AG09309 (cell line): ENCODE data around the gene KRTAP12-1.

ENCODE experiments used
- DNase-seq: peaks from one replicate; pipeline ENCODE4 v3.0.0-alpha.2; 2010; ENCODE audit warnings: low read depth
- H3K4me3 ChIP-seq: 2 replicates; pipeline ENCODE4 v1.5.1; 2011; ENCODE audit warnings: mild to moderate bottlenecking, low read depth, low read length, moderate library complexity; ENCODE audit not compliant: control insufficient read depth
- CTCF ChIP-seq: IDR thresholded peaks from 2 replicates; pipeline ENCODE4 v1.5.1; 2011; ENCODE audit warnings: mild to moderate bottlenecking, low read depth, low read length, inconsistent platforms; ENCODE audit not compliant: insufficient read depth, control insufficient read depth; ENCODE audit errors: missing control alignments

KRTAP12-1 gene, protein sequence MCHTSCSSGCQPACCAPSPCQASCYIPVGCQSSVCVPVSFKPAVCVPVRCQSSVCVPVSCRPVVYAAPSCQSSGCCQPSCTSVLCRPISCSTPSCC

DNA sequence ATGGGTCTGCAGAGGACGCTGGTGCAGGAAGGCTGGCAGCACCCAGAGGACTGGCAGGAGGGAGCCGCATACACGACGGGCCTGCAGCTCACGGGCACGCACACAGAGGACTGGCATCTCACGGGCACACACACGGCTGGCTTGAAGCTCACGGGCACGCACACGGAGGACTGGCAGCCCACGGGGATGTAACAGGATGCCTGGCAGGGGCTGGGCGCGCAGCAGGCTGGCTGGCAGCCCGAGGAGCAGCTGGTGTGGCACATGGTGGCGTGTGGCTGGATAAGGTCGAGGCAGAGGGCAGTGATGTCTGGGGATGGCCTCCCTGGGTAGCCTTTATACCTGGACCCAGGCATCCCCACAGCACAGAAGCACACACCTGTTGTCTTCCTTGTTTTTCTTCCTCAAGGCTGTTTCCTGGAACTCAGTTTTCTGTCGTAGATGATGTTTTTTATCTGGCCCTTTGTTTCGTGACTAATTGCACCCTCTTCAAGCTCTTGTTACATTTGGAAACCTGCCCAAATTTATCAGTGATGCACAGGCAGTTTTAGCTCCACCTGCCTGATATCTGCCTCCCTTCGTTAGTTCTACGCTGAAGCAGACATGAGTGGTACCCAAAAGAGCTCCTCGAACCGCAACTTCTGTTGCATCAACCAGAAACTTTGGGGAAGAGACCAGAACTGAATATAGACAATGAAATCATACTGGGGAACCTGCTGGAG lies at the start of gene KRTAP12-1:
KRTAP12-1 (minus strand) TSS at position 303 of the 719 bp plus-strand sequence; CDS start at position 263, 40 bp downstream.
- no peak for TF ChIP-seq CTCF
- no peak for DNase-seq
- no peak within 1 kb of the TSS for H3K4me3 ChIP-seq

- no peak overlapping the region for H3K4me3 ChIP-seq
- no peak for TF ChIP-seq CTCF
- no peak for DNase-seq
Observed at GRCh38 chr21:44730951-44731579, 49.1 kb upstream of the KRTAP12-1 start.

DNA sequence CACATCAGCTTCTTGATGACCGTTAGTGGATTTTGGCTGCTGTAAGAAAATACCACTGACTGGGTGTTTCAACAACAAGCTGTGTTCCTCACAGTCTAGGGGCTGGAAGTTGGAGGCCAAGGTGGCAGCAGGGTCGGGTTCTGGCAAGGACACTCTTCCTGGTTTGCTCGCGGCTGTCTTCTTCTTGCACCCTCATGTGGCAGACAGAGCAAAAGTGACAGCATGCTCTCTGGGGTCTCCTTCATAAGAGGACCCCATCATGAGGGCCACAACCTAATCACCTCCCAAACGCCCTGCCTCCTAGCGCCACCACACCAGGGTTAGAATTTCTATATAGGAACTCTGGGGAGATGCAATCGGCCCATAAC lies 48.0 kb upstream of the KRTAP12-1 start:
- no peak for DNase-seq
- TF ChIP-seq CTCF = no peak
- H3K4me3 ChIP-seq = no peak overlapping the region

DNA sequence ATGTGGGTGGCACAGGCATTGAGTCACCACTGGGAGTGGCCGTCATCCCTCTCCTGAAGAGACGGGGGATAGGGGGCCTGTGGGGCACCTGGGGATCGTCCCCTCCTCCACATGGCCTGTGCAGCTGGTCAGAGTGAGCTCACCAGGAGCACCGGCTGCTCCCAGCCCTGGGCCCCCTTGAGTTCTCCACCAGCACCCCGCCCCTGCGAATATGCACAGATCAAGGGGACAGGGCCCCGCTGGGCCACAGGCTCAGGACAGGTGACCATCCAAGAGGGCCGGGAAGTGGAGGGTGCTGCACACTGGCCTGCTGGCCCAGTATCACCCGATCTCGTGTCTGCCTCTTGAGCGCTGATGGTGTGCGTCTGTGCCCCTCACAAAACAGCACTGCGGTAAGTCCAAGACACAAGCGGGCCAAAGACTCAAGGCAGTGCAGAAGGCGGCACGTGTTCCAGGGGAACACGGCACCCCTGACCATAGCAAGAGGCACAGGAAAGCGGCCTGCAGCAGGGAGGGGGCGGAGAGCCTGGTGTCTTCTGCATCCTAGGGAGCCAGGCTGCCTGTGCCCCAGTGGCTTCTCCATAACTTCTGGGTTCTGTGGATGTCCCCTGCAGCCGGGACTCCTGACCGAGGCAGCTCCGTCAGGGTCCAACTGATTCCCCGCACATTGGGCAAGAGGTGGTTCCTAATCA lies 47.5 kb upstream of the KRTAP12-1 start:
- DNase-seq = no peak
- no peak for TF ChIP-seq CTCF
- no peak overlapping the region for H3K4me3 ChIP-seq

GRCh38 chr21:44728716-44729115 lies 46.8 kb upstream of the KRTAP12-1 start:
- DNase-seq = no peak
- no peak overlapping the region for H3K4me3 ChIP-seq
- TF ChIP-seq CTCF = no peak

- H3K4me3 ChIP-seq = no peak overlapping the region
- TF ChIP-seq CTCF = no peak
- DNase-seq = no peak
Observed at GRCh38 chr21:44727757-44728156, 45.8 kb upstream of the KRTAP12-1 start.
